ENCODE measurements around the gene IGSF8. TPM values are rescaled to one million over a fixed set of nuclear protein-coding genes. Genes with fewer than 3 reads are reported as not detected.

Gene IGSF8
- total RNA-seq, 1 experiment from 2014 or later, result 56.2 TPM

DNA sequence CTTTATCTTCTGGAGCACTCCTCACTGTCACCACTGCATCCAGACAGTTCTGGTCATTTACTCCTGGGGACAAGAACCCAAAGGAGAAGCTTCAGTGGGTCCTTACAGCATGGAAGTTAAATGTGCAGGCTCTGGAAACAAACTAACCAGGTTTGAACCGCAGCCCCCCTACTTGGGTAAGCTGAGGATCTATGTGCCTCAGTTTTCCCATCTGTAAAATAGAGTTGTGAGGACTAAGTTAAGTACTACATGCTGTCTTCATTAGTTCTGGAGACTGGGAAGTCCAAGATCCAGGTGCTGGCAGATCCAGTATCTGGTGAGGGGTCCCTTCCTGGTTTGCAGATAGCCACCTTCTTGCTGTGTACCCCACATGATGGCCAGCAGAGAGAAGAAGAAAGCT is 9.1 kb upstream of the IGSF8 start:
- no peaks in the 10 kb centered on the region for H3K79me1 ChIP-seq (ENCODE audit: insufficient read depth, low read depth, low read length, poor library complexity, severe bottlenecking)
- H4K5ac ChIP-seq (ENCODE audit: insufficient read length, low read depth, low read length), result no peak overlapping the region
- H3K56ac ChIP-seq (ENCODE audit: insufficient read length, low read depth, low read length), result no peak overlapping the region
- no peak overlapping the region for H3K18ac ChIP-seq (ENCODE audit: insufficient read length, low read depth, low read length)
- no peak overlapping the region for H3K27ac ChIP-seq (ENCODE audit: insufficient read length, low read depth, low read length)
- no peak overlapping the region for H3K4me2 ChIP-seq (ENCODE audit: insufficient read depth, insufficient read length, low read length)
- no peak overlapping the region for H3K23ac ChIP-seq (ENCODE audit: insufficient read length, low read depth, low read length)
- H4K8ac ChIP-seq (replicated peaks; ENCODE audit: insufficient read length, low read depth, low read length), result no peak overlapping the region
- no peak overlapping the region for H2AK5ac ChIP-seq (ENCODE audit: insufficient read length, low read length)
- TF ChIP-seq, protein P1, sequence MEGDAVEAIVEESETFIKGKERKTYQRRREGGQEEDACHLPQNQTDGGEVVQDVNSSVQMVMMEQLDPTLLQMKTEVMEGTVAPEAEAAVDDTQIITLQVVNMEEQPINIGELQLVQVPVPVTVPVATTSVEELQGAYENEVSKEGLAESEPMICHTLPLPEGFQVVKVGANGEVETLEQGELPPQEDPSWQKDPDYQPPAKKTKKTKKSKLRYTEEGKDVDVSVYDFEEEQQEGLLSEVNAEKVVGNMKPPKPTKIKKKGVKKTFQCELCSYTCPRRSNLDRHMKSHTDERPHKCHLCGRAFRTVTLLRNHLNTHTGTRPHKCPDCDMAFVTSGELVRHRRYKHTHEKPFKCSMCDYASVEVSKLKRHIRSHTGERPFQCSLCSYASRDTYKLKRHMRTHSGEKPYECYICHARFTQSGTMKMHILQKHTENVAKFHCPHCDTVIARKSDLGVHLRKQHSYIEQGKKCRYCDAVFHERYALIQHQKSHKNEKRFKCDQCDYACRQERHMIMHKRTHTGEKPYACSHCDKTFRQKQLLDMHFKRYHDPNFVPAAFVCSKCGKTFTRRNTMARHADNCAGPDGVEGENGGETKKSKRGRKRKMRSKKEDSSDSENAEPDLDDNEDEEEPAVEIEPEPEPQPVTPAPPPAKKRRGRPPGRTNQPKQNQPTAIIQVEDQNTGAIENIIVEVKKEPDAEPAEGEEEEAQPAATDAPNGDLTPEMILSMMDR (conservative IDR thresholded peaks at IDR 0.05), result no peak
- Mint-ChIP-seq H3K27me3 (ENCODE audit: low read depth) (peaks cover 5% of the 10 kb centered on the region), H3K27ac (no peak overlapping the region), H3K36me3 (ENCODE audit: insufficient read depth in 1 of 3, low read depth in 3 of 3) (no peaks in the 10 kb centered on the region; a peak in 1 of 7 replicates), H3K4me3 (no peak overlapping the region), H3K4me1 (peaks cover 41 to 59% of the 10 kb centered on the region in 2 experiments), H3K9me3 (no peaks in the 10 kb centered on the region; a peak in 1 of 5 replicates)
- H2BK5ac ChIP-seq (ENCODE audit: insufficient read length, low read length), result no peak overlapping the region
- H3K23me2 ChIP-seq (ENCODE audit: insufficient read length, low read depth, low read length, poor library complexity, severe bottlenecking), result no peaks in the 10 kb centered on the region
- no peak overlapping the region for H3K9ac ChIP-seq (ENCODE audit: extremely low read depth, insufficient read length, low read length)
- DNase-seq, result no peak
- no peak overlapping the region for H3K4ac ChIP-seq (ENCODE audit: low read depth, low read length)
- no peaks in the 10 kb centered on the region for H3K9me3 ChIP-seq (ENCODE audit: control insufficient read depth, low read depth, low read length)
- H2BK15ac ChIP-seq (ENCODE audit: low read depth, low read length), result no peak overlapping the region
- H4K20me1 ChIP-seq (ENCODE audit: control insufficient read depth, insufficient read depth, insufficient read length), result no peaks in the 10 kb centered on the region
- no peaks in the 10 kb centered on the region for H3K79me2 ChIP-seq (ENCODE audit: insufficient read depth, low read length)
- H3K27me3 ChIP-seq (ENCODE audit: insufficient read depth, low read length), result no peaks in the 10 kb centered on the region
- H4K91ac ChIP-seq (ENCODE audit: insufficient read length, low read depth, low read length), result no peak overlapping the region
- H3T11ph ChIP-seq (ENCODE audit: low read length), result no peak overlapping the region
- WGBS (ENCODE audit: extremely low coverage, insufficient read length, low lambda C conversion rate), result no CpG with 5 or more reads among the region's 1 CpG
- H3K4me1 ChIP-seq (ENCODE audit: insufficient read depth, low read length), result peaks cover 8% of the 10 kb centered on the region; the same call in 1 of the 2 replicates
- H3K14ac ChIP-seq (ENCODE audit: insufficient read depth, low read length), result no peak overlapping the region
- no peak overlapping the region for H2AFZ ChIP-seq (ENCODE audit: low read length)
- H2BK12ac ChIP-seq (ENCODE audit: insufficient read length, low read depth, low read length), result no peak overlapping the region
- no peak overlapping the region for H2BK20ac ChIP-seq (ENCODE audit: low read depth, low read length, poor library complexity, severe bottlenecking)
- no peak overlapping the region for H2BK120ac ChIP-seq (ENCODE audit: low read depth, low read length, poor library complexity, severe bottlenecking)

All from H9 (cell line).